DND-41 (cell line): ENCODE data around the gene FDCSP.

ENCODE experiments used
- EZH2 ChIP-seq: IDR thresholded peaks from 3 replicates; pipeline ENCODE4 v1.6.1; 2012; ENCODE audit warnings: borderline replicate concordance, low read depth, mild to moderate bottlenecking, moderate library complexity, low read length, inconsistent platforms; ENCODE audit not compliant: severe bottlenecking
- TF ChIP-seq, protein P1 (sequence below): IDR thresholded peaks from 2 replicates; pipeline ENCODE4 v1.5.1; 2012; ENCODE audit warnings: borderline replicate concordance, low read length, moderate library complexity, mild to moderate bottlenecking; ENCODE audit not compliant: poor library complexity, severe bottlenecking; ENCODE audit errors: extremely low read depth

DNA sequence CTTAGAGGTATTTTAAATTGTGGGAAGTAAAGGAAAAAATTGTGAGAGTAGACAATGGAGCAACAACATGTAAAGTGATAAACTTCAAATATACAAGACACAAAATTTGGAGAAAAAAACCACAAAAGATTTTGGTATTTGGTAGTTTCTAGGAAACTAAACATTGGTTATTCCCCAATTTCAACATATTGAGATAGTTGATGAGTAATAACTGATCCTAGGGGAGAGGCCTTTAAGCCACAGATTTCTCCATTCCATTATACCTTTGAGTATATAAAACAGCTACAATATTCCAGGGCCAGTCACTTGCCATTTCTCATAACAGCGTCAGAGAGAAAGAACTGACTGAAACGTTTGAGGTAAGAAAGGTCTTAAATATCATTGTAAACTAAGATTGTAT, at the start of gene FDCSP:
- TF ChIP-seq, protein P1, sequence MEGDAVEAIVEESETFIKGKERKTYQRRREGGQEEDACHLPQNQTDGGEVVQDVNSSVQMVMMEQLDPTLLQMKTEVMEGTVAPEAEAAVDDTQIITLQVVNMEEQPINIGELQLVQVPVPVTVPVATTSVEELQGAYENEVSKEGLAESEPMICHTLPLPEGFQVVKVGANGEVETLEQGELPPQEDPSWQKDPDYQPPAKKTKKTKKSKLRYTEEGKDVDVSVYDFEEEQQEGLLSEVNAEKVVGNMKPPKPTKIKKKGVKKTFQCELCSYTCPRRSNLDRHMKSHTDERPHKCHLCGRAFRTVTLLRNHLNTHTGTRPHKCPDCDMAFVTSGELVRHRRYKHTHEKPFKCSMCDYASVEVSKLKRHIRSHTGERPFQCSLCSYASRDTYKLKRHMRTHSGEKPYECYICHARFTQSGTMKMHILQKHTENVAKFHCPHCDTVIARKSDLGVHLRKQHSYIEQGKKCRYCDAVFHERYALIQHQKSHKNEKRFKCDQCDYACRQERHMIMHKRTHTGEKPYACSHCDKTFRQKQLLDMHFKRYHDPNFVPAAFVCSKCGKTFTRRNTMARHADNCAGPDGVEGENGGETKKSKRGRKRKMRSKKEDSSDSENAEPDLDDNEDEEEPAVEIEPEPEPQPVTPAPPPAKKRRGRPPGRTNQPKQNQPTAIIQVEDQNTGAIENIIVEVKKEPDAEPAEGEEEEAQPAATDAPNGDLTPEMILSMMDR, result no peak
- no peak for TF ChIP-seq EZH2
